Activated CD4-positive, alpha-beta T cell treated with anti-CD3 and anti-CD28 coated beads, Interleukin-2, Interleukin-4, amounts not matched to agents 100 ng/mL and 50 ng/mL, durations not matched to agents 16 hours and 8 hours (primary cell): Measurements from ENCODE around the gene SPR.

ENCODE experiments used
- DNase-seq: peaks from one replicate; pipeline ENCODE4 v3.0.0-alpha.2; 2020; ENCODE audit warnings: low spot score

The SPR gene

DNA sequence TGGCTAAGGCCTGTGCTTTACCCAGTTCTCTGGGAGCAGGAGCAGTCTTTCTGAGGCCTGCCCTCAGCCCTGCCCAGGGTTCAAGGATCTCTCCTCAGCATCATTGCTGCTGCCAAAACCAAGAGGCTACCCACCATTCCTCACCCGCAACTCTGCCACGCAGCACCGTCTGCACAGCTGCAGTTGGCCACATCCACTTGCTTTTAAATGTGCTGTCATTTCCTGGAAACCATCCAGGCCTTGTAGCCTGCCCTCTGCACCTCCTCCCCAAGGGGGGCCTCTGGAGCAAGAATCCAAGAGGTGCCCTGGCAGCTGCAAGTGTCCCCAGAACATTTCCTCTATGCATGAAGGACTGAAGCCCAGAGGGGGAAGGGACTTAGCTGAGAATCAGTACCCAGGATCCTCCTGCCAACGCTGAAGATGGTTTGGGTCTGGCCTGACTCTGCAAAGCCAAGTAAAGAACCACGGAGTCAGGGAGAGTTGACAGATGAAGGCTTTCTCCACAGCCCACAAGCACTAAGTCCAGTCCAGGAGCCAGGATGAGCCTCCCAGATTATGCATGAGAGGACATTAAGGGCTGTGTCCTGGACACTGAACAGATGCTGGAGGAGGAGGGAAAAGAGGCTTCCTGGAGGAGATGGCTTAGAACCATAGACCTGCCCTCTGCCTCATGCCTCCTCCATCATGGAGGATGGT is 45.0 kb downstream of the SPR start:
- DNase-seq: no peak

DNA sequence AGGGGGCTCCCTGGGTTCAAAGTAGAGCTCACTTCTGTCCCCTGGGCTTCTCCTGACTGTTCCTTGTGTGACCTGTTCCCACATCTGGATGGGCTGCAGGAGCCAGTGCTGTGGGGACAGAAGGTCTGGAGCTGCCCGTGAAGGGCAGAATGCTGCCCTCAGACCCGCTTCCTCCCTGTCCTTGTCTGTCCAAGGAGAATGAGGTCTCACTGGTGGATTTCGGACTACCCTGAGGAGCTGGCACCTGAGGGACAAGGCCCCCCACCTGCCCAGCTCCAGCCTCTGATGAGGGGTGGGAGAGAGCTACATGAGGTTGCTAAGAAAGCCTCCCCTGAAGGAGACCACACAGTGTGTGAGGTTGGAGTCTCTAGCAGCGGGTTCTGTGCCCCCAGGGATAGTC is 45.6 kb downstream of the SPR start:
- DNase-seq: no peak

DNA sequence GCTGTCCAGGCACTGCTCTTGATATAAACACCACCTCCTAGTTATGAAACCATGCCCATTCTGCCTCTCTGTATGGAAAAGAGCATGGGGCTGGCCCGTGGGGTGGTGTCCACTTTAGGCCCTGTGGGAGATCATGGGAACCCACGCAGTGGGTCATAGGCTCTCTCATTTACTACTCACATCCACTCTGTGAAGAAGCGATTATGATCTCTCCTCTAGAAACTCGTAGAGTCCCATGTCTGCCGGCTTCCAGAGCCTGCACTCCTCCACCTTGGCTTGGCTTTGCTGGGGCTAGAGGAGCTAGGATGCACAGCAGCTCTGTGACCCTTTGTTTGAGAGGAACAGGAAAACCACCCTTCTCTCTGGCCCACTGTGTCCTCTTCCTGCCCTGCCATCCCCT is 46.0 kb downstream of the SPR start:
- DNase-seq: no peak

DNA sequence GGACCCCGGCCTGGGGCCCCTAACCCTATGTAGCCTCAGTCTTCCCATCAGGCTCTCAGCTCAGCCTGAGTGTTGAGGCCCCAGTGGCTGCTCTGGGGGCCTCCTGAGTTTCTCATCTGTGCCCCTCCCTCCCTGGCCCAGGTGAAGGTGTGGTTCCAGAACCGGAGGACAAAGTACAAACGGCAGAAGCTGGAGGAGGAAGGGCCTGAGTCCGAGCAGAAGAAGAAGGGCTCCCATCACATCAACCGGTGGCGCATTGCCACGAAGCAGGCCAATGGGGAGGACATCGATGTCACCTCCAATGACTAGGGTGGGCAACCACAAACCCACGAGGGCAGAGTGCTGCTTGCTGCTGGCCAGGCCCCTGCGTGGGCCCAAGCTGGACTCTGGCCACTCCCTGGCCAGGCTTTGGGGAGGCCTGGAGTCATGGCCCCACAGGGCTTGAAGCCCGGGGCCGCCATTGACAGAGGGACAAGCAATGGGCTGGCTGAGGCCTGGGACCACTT is 46.5 kb downstream of the SPR start:
- DNase-seq: no peak

DNA sequence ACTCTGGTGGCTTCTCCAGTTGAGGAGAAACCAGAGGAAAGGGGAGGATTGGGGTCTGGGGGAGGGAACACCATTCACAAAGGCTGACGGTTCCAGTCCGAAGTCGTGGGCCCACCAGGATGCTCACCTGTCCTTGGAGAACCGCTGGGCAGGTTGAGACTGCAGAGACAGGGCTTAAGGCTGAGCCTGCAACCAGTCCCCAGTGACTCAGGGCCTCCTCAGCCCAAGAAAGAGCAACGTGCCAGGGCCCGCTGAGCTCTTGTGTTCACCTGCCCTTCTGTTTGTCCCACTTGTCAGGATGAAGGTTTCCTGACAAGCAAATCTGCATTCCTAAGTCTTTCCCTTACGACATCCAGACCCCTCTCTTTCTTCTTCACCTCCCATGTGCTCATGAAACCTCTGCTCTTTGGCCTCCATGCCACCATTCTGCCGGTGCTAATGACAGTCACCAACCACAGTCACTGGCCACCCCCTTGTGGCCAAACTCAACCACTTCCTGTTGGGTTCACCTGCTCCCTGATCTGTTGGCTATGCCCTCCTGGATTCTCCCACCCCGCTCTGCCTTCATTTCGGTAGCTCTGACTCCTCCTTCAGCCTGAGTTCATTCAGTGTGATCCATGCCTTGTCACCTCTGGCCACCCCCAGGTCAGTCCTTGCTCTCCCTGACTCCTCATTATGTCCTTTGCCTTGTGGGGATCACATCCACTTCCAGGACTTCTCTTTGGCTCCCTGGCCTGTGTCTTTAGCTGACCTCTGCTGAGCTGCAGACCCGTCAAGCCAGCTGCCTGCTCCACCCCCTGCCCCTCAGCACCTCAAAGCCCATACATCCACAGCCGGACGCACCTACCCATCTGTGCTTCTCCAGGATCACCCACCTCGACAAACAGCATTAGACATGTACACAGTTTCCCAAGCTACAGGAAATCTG is 47.7 kb downstream of the SPR start:
- no peak for DNase-seq

DNA sequence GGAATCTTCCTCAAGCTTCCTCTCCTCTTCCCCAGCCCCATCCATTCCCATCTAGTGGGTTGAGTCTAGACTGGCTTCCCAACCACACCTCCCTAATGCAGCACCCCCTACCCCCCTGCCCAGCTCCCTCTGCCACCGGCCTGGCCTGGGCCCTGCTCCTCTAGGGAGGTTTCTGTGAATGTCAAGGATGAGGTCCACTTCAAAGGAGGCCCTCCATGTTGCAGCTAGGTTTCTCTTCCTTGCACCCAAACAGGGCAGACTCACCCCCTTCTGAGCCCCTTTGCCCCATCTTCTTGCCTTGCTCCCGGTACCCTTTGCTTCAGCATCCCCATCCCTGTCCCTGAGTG is 48.4 kb downstream of the SPR start:
- no peak for DNase-seq

DNA sequence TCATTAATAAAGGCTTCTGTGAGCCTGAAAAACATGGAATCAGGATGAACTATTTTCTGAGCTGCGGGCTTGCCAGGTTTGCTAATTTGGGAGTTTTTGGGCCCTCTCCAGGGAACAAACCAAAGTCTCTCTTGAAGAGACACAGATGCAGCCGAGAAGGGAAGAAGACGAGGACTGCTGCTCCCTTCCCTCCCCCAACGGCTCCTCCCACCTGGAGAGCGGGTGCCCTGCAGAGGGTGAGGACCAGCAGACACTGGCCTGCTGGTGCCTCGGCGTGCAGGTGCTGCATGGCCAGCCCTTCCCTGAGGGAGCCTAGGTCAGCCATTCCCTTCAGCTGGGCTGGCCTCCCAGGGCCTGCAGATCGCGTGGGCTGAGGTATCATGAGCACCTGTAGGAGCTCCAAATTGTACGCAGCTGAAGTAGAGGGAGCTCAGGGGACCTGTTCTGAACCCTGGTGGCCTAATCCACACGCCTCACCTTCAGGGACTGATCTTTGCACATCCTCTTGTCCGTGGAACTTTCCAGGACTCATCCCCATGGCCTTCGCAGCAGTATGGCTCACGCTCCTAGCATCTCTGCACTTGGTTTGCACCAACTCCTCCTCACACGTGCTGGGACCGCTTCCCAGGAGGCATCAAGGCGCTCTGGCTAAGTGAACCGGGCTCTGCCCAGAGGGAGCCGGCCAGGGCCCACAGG is 49.6 kb downstream of the SPR start:
- no peak for DNase-seq

DNA sequence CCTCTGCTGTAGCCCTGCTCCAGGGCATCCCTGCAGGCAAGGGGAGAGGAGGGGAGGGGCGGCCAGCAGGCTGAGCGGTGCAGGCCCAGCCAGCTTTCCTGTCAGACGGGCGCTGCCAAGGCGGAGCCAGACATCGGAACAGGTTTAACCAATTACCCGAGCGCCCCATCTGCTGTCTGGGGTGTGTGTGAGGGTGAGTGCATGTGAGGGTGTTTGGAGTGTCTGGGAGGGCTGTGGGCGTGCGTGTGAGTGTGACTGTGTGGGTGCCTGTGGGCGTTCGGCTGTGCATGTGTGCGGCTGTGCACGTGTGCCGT is 50.1 kb downstream of the SPR start:
- no peak for DNase-seq

DNA sequence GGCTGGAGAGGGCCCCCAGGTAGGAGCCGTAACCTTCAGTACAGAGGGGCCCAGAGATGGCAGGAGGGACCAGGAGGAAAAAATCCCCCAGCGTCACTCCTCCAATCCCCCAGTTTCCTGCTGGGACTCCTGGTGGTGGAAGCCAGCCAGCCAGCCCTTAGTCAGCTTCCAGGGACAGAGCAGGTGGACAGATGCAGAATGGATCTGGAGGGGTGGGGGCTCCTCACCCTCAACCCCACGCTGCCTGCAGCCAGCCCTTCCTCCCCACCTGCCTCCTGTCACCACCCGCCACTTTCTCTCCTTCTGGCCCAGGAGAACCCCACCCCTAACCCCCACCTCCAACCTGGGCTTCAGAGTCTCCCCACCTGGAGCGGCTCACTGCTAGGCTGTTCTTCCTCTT is 51.2 kb downstream of the SPR start:
- DNase-seq: no peak

DNA sequence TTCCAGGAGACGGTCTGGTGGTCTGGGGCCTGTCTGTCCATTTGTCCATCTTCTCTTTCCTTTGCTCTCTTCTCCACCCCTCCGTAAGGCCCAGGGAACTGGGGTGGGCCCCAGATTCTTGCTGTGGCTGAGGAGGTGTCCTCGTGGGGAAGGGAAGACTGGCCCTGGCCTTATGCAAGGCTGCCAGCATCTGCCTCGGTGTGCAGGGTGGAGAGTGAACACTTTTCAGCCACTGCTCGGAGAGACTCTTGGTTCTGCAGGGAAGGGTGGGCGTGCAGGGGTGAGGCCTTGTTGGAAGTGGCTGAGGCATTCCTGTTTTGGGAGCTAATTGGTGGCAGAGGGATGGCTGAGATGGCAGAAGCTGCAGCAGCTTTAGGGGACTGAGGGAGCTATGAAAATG is 53.2 kb downstream of the SPR start:
- DNase-seq: no peak

DNA sequence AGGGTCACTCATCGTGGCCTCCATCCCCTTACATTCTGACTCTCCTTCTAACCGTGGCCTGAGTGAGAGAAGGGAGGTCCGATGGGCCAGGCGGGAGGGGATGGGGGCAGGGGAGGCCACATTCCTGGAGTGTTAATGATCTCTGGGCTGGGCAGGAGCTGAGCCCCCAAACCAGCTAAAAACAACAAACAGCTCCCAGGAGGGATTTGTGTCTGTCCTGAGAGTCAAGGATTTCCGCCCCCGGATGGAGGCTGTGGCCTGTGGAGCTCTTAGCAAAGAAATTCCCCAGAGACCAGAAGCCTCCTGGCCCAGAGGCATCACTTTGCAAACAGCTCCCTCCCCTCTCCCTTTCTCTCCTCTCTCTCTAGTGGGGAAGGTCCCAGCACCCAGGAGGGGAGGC is 53.6 kb downstream of the SPR start:
- DNase-seq: no peak
